Panc1 (cell line): ENCODE measurements around the gene APBB2. TPM values are rescaled to one million over a fixed set of nuclear protein-coding genes. Genes with fewer than 3 reads are reported as not detected.

Source experiments
- ATAC-seq: fragments of 200-7000 bp; cut with Tn5 transposase; 2 replicates; pipeline ENCODE4 v1.9.1; 2020; ENCODE audit warnings: mild to moderate bottlenecking, moderate library complexity
- BruUV-seq: library from RNA; stranded (reverse); fragments of 400-500 nt; replicated peaks from 2 replicates; lab custom pipeline; 2021; lab: Mats Ljungman, UMichigan
- CTCF ChIA-PET: fragments of 300-600 bp; sonication (Branson Sonifier 250); formaldehyde crosslinking; loops from one replicate; lab custom pipeline; 2022; ENCODE audit warnings: antibody characterized with exemption; lab: Charles Lee
- POLR2A ChIA-PET: fragments of 300-600 bp; sonication (Branson Sonifier 250); formaldehyde crosslinking; loops from one replicate; lab custom pipeline; 2022; ENCODE audit warnings: antibody characterized with exemption; lab: Charles Lee
- DNase-seq: peaks from one replicate; pipeline ENCODE4 v3.0.0-alpha.2; 2010; ENCODE audit warnings: low read depth, low spot score
- H3K27ac ChIP-seq: 2 replicates; pipeline ENCODE4 v1.5.1; 2011; ENCODE audit warnings: mild to moderate bottlenecking, low read length, inconsistent platforms
- H3K27me3 ChIP-seq: fragments of 200-500 bp; sonication (Bioruptor generic); 2 replicates; pipeline ENCODE4 v1.6.0; 2014; ENCODE audit warnings: low read length, inconsistent platforms; ENCODE audit not compliant: control insufficient read depth, insufficient read depth
- H3K36me3 ChIP-seq: fragments of 200-500 bp; sonication (Bioruptor generic); 2 replicates; pipeline ENCODE4 v1.5.1; 2014; ENCODE audit warnings: inconsistent platforms, mild to moderate bottlenecking, low read length, moderate library complexity; ENCODE audit not compliant: control insufficient read depth, insufficient read depth
- H3K4me1 ChIP-seq: 2 replicates; pipeline ENCODE4 v1.5.1; 2011; ENCODE audit warnings: inconsistent platforms, mild to moderate bottlenecking, low read length, moderate library complexity; ENCODE audit not compliant: control insufficient read depth, insufficient read depth
- H3K4me3 ChIP-seq, 2 experiments: 2 replicates each; pipeline ENCODE4 v1.5.1; 2011 to 2012; ENCODE audit warnings: low read depth in 2 of 2, low read length in 2 of 2, mild to moderate bottlenecking in 2 of 2, inconsistent platforms in 1 of 2, moderate library complexity in 1 of 2
- H3K9me3 ChIP-seq: fragments of 200-500 bp; sonication (Bioruptor generic); 2 replicates; pipeline ENCODE4 v1.5.1; 2014; ENCODE audit warnings: low read depth, mild to moderate bottlenecking, inconsistent platforms, low read length, moderate library complexity; ENCODE audit not compliant: control insufficient read depth, insufficient read depth
- CTCF ChIP-seq: fragments of 450-650 bp; IDR thresholded peaks from 2 replicates; pipeline ENCODE4 v1.5.1; 2017; ENCODE audit warnings: mild to moderate bottlenecking
- POLR2AphosphoS5 ChIP-seq: IDR thresholded peaks from 2 replicates; pipeline ENCODE4 v1.6.1; 2012; ENCODE audit warnings: mild to moderate bottlenecking, low read depth, low read length, moderate library complexity
- SIN3A ChIP-seq: IDR thresholded peaks from 2 replicates; pipeline ENCODE4 v1.6.1; 2012; ENCODE audit warnings: low read depth, mild to moderate bottlenecking, low read length, moderate library complexity, borderline replicate concordance; ENCODE audit not compliant: insufficient read depth
- TCF7L2 ChIP-seq: IDR thresholded peaks from 2 replicates; pipeline ENCODE4 v1.6.1; 2011; ENCODE audit warnings: mild to moderate bottlenecking, low read depth, low read length, inconsistent platforms
- in situ Hi-C: cut with HindIII; loops from 2 replicates; pipeline ENCODE4 v1.10.0; 2016; ENCODE audit warnings: low sequenced_read_pairs, low pct_unique_long_range_greater_than_20kb
- intact Hi-C: fragments of 100-400 bp; cut with micrococcal nuclease; formaldehyde crosslinking; loops from one replicate; pipeline ENCODE4 v1.10.0; 2022; ENCODE audit not compliant: unreplicated experiment
- total RNA-seq: library from RNA; stranded (reverse); gene quantifications from one replicate; pipeline ENCODE4 v1.2.1, GENCODE V29; 2021; ENCODE audit not compliant: unreplicated experiment
- TF ChIP-seq, protein P1 (sequence below), 2 experiments: IDR thresholded peaks; 2 replicates each; pipeline ENCODE4 v1.6.1; 2011 to 2012; ENCODE audit warnings: low read depth in 2 of 2, control low read depth in 1 of 2, low read length in 1 of 2, mild to moderate bottlenecking in 1 of 2, moderate library complexity in 1 of 2; ENCODE audit not compliant: insufficient read depth in 1 of 2

APBB2 gene
- total RNA-seq, 1 experiment from 2014 or later = 27.1 TPM

DNA sequence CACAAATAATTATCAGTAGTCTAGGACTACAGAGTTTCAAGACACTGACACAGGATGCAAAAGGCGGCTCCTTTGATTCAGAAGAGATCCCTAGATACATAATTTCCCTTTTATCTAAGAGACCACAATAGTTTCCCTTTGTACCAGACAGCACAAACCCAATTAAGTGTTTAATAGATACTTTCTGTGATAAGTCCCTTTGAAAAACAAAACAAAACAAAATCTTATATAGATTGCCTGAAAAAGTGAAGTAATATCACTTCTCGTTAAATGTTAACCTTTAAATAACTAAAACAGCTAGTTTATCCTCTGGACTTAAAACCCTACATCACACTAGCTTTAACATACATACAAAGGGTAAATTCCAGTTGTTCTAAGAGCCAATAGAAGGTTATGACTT, 49.9 kb downstream of the APBB2 start:
- Histone ChIP-seq H3K27ac (no peak overlapping the region), H3K27me3 (no peaks in the 10 kb centered on the region), H3K9me3 (no peaks in the 10 kb centered on the region), H3K4me3 (no peak overlapping the region), H3K36me3 (no peaks in the 10 kb centered on the region), H3K4me1 (peaks cover 5% of the 10 kb centered on the region; the same call in 1 of the 2 replicates)
- TF ChIP-seq POLR2AphosphoS5 (no peak), SIN3A (no peak), CTCF (no peak), TCF7L2 (no peak)
- TF ChIP-seq, protein P1, sequence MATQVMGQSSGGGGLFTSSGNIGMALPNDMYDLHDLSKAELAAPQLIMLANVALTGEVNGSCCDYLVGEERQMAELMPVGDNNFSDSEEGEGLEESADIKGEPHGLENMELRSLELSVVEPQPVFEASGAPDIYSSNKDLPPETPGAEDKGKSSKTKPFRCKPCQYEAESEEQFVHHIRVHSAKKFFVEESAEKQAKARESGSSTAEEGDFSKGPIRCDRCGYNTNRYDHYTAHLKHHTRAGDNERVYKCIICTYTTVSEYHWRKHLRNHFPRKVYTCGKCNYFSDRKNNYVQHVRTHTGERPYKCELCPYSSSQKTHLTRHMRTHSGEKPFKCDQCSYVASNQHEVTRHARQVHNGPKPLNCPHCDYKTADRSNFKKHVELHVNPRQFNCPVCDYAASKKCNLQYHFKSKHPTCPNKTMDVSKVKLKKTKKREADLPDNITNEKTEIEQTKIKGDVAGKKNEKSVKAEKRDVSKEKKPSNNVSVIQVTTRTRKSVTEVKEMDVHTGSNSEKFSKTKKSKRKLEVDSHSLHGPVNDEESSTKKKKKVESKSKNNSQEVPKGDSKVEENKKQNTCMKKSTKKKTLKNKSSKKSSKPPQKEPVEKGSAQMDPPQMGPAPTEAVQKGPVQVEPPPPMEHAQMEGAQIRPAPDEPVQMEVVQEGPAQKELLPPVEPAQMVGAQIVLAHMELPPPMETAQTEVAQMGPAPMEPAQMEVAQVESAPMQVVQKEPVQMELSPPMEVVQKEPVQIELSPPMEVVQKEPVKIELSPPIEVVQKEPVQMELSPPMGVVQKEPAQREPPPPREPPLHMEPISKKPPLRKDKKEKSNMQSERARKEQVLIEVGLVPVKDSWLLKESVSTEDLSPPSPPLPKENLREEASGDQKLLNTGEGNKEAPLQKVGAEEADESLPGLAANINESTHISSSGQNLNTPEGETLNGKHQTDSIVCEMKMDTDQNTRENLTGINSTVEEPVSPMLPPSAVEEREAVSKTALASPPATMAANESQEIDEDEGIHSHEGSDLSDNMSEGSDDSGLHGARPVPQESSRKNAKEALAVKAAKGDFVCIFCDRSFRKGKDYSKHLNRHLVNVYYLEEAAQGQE (IDR thresholded peaks at IDR 0.05; ENCODE audit: insufficient read depth in 1 of 2, low read depth in 2 of 2, low read length in 1 of 2) = no peak
- ATAC-seq = no peak
- no TSS peak for BruUV-seq
- in situ Hi-C loops (no loop called here), intact Hi-C loops (no loop called here)
- CTCF ChIA-PET = no interaction called here
- POLR2A ChIA-PET = interaction anchor here (0.6 kb wide), 1 partner anchor 1116 kb away, joined by 3 read pairs; no protein-coding TSS in a partner anchor
- no peak for DNase-seq

- Histone ChIP-seq H3K27ac (no peak overlapping the region), H3K27me3 (no peaks in the 10 kb centered on the region), H3K4me3 (no peak overlapping the region), H3K36me3 (no peaks in the 10 kb centered on the region), H3K4me1 (peaks cover 5% of the 10 kb centered on the region; the same call in 1 of the 2 replicates), H3K9me3 (no peaks in the 10 kb centered on the region)
- intact Hi-C loops = no loop called here
- ATAC-seq (no peak), DNase-seq (no peak)
- TF ChIP-seq, protein P1 (IDR thresholded peaks at IDR 0.05; ENCODE audit: insufficient read depth in 1 of 2, low read depth in 2 of 2, low read length in 1 of 2) = no peak
- no peak for TF ChIP-seq POLR2AphosphoS5
- TF ChIP-seq TCF7L2 = no peak
- TF ChIP-seq CTCF = no peak
- TF ChIP-seq SIN3A = no peak
- BruUV-seq = no TSS peak
- in situ Hi-C loops = no loop called here
- ChIA-PET POLR2A (no interaction called here), CTCF (no interaction called here)
Measured at GRCh38 chr4:41161355-41161754, 53.0 kb downstream of the APBB2 start.
